Tibial artery (tissue), 4 donors: ENCODE measurements around the gene SCN2A.

ENCODE experiments used
- DNase-seq, 2 donors: peaks; one replicate each; pipeline ENCODE4 v3.0.0-alpha.2; 2019
- H3K27ac ChIP-seq, 2 donors: fragments of 200-600 bp; sonication (generic) in 1 of 2; 1 replicate in 1 of 2; 2 replicates in 1 of 2; pipeline ENCODE4 v1.5.1; 2018 to 2019; ENCODE audit warnings: mild to moderate bottlenecking in 1 of 2
- H3K27me3 ChIP-seq, 2 donors: fragments of 200-600 bp; sonication (generic) in 1 of 2; one replicate each; pipeline versions ENCODE4 v1.5.1 to v1.6.0; 2016 to 2019
- H3K36me3 ChIP-seq, 3 donors: fragments of 200-600 bp; sonication (generic) in 2 of 3; one replicate each; pipeline ENCODE4 v1.5.1; 2016 to 2019; ENCODE audit warnings: mild to moderate bottlenecking in 2 of 3
- H3K4me1 ChIP-seq, 4 donors: fragments of 200-600 bp; sonication (generic) in 2 of 4; 1 replicate in 3 of 4; 2 replicates in 1 of 4; pipeline ENCODE4 v1.5.1; 2016 to 2019
- H3K4me3 ChIP-seq, 2 donors: fragments of 200-600 bp; sonication (generic) in 1 of 2; 1 replicate in 1 of 2; 2 replicates in 1 of 2; pipeline ENCODE4 v1.5.1; 2018 to 2019; ENCODE audit warnings: mild to moderate bottlenecking in 2 of 2
- H3K9me3 ChIP-seq, 3 donors: fragments of 200-600 bp; sonication (generic) in 1 of 3; one replicate each; pipeline ENCODE4 v1.5.1; 2016 to 2019
- CTCF ChIP-seq, 2 experiments: fragments of 200-600 bp in 1 of 2; fragments of 450-650 bp in 1 of 2; IDR thresholded peaks; one replicate each; pipeline ENCODE4 v1.5.1; 2017 to 2019; ENCODE audit warnings: antibody characterized with exemption in 2 of 2, mild to moderate bottlenecking in 1 of 2, moderate library complexity in 1 of 2
- intact Hi-C: fragments of 100-400 bp; cut with DNase I; formaldehyde crosslinking; loops from one replicate; pipeline ENCODE4 v1.15.0; 2023; ENCODE audit warnings: low total_unique reads

Gene SCN2A

GRCh38 chr2:165281387-165281786 is 42.2 kb downstream of the SCN2A start:
- Histone ChIP-seq H3K4me3 (no peak overlapping the region), H3K27ac (no peak overlapping the region), H3K4me1 (no peaks in the 10 kb centered on the region), H3K36me3 (no peaks in the 10 kb centered on the region), H3K27me3 (no peaks in the 10 kb centered on the region), H3K9me3 (no peaks in the 10 kb centered on the region)
- TF ChIP-seq CTCF (IDR thresholded peaks at IDR 0.05), result no peak
- intact Hi-C loops, result no loop called here
- DNase-seq, result no peak

- no peak for TF ChIP-seq CTCF (IDR thresholded peaks at IDR 0.05)
- Histone ChIP-seq H3K9me3 (no peaks in the 10 kb centered on the region), H3K4me1 (no peaks in the 10 kb centered on the region), H3K27ac (no peak overlapping the region), H3K36me3 (no peaks in the 10 kb centered on the region), H3K4me3 (no peak overlapping the region), H3K27me3 (no peaks in the 10 kb centered on the region)
- intact Hi-C loops, result no loop called here
- DNase-seq, result no peak
Observed at GRCh38 chr2:165283342-165283741, 44.1 kb downstream of the SCN2A start.

- no peak for TF ChIP-seq CTCF (IDR thresholded peaks at IDR 0.05)
- Histone ChIP-seq H3K9me3 (no peaks in the 10 kb centered on the region), H3K4me3 (no peak overlapping the region), H3K4me1 (no peaks in the 10 kb centered on the region), H3K36me3 (no peaks in the 10 kb centered on the region), H3K27ac (no peak overlapping the region), H3K27me3 (no peaks in the 10 kb centered on the region)
- DNase-seq, result no peak
- intact Hi-C loops, result no loop called here
Observed at GRCh38 chr2:165287094-165287778, 48.0 kb downstream of the SCN2A start.

GRCh38 chr2:165289069-165289468 is 49.9 kb downstream of the SCN2A start:
- H3K4me3 ChIP-seq, result no peak overlapping the region
- TF ChIP-seq CTCF (IDR thresholded peaks at IDR 0.05), result no peak
- no peaks in the 10 kb centered on the region for H3K9me3 ChIP-seq
- H3K36me3 ChIP-seq, result no peaks in the 10 kb centered on the region
- no peak overlapping the region for H3K27ac ChIP-seq
- DNase-seq, result no peak
- intact Hi-C loops, result no loop called here
- H3K4me1 ChIP-seq, result peaks cover 0 to 2% (median 0%) of the 10 kb centered on the region in 4 donors
- no peaks in the 10 kb centered on the region for H3K27me3 ChIP-seq

GRCh38 chr2:165293440-165294420 is 54.5 kb downstream of the SCN2A start:
- DNase-seq, result no peak
- TF ChIP-seq CTCF (IDR thresholded peaks at IDR 0.05), result peak; percentile 62 to 65
- H3K4me3 ChIP-seq, result no peak overlapping the region
- H3K4me1 ChIP-seq, result peaks cover 0 to 5% (median 0%) of the 10 kb centered on the region in 4 donors
- intact Hi-C loops, result loop anchor here (2.0 kb wide), 1 partner anchor 55 kb away; the partner anchor contains the start of gene SCN2A
- H3K9me3 ChIP-seq, result no peaks in the 10 kb centered on the region
- H3K36me3 ChIP-seq, result no peaks in the 10 kb centered on the region
- no peak overlapping the region for H3K27ac ChIP-seq
- no peaks in the 10 kb centered on the region for H3K27me3 ChIP-seq
